IMR-90 (cell line): ENCODE results near the gene MAPK11. TPM values are rescaled to one million over a fixed set of nuclear protein-coding genes. Genes with fewer than 3 reads are reported as not detected.

ENCODE experiments used
- CHD1 ChIP-seq: IDR thresholded peaks from 2 replicates; pipeline ENCODE4 v1.6.1; 2012; ENCODE audit warnings: low read depth, low read length, improper control_type of control experiment
- MAZ ChIP-seq: IDR thresholded peaks from 2 replicates; pipeline ENCODE4 v1.6.1; 2012; ENCODE audit warnings: low read depth, mild to moderate bottlenecking, low read length, improper control_type of control experiment, moderate library complexity, borderline replicate concordance
- polyA plus RNA-seq, 3 experiments: library from polyadenylated mRNA; depleted of rRNA; stranded (reverse); fragments of >200 nt; gene quantifications; 2 replicates each; pipeline ENCODE4 v1.2.3, GENCODE V29; 2012; ENCODE audit warnings: low replicate concordance in 1 of 3
- total RNA-seq: library from RNA; depleted of rRNA; stranded (reverse); fragments of >200 nt; gene quantifications from 2 replicates; pipeline ENCODE4 v1.2.3, GENCODE V29; 2012

The MAPK11 gene
- total and polyA plus RNA-seq, 2 of the 4 experiments (the other 2 are of a cell fraction): 8.1 to 14.4 TPM

DNA sequence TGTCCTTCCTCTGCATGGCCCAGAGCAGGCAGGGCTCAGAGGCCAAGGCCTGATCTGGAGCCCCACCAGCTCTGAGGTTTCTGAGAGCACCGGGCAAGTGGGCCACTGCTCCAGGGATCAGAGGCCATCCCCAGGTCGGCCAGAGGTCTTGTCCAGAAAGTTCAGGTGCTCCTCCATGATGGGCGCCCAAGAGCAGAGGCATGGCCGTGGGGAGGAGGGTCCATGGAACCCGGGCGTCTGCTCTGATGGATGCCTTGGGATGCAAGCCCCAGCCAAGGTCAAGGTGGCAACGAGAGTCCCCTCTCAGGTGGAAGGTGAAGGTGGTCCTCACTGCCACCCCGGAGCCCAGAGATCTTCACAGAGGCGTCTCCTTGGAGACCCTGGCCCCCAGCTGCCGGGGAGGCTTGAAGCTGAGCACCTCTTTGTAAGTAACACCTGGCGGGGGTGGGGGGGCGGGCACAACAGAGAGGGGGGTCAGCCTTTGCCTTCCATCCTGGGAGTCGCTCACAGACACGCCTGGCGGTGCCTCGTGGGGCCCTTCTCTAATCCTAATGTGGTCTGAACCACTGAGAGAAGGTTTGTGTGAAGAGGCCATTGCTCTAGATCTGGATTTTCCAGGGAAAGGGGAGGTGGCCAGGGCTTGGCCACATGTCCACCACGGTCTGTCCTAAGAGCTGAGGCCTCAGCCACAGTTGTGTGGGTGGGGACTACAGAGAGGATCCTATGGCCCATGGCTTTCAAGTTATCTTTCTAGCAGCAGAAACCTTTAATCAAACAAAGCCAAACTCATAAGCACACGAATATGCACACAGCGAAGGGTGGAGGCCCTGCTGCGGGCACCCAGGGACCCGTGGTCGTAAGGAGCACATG is 16.9 kb downstream of the MAPK11 start (continued):
- TF ChIP-seq MAZ (no peak), CHD1 (no peak)
